Ramos (cell line): ENCODE data around the gene SORD.
"Not testable (repeated sequence)": the region's sequence is repeated elsewhere in the genome, so short reads cannot be mapped to it uniquely, and the experiment has no call there.

Experiments
- in situ Hi-C: fragments of 300-500 bp; cut with MboI; formaldehyde crosslinking; loops from one replicate; pipeline ENCODE4 v1.14.3; 2022; ENCODE audit warnings: low sequenced_read_pairs; ENCODE audit not compliant: unreplicated experiment

Gene SORD

GRCh38 chr15:45093013-45093412, 70.0 kb downstream of the SORD start:
- in situ Hi-C loops = no loop called here

- in situ Hi-C loops = no loop called here
Observed at GRCh38 chr15:45093622-45094357, 70.8 kb downstream of the SORD start.

- in situ Hi-C loops = no loop called here
Observed at GRCh38 chr15:45094358-45094730, 71.3 kb downstream of the SORD start.

GRCh38 chr15:45095661-45096060, 72.7 kb downstream of the SORD start:
- in situ Hi-C loops = no loop called here

- in situ Hi-C loops = no loop called here
Observed at GRCh38 chr15:45097466-45097865, 74.5 kb downstream of the SORD start.

- in situ Hi-C loops = no loop called here
Observed at GRCh38 chr15:45099549-45100165, 76.7 kb downstream of the SORD start.

- in situ Hi-C loops = no loop called here
Observed at GRCh38 chr15:45100884-45101625, 78.1 kb downstream of the SORD start.

GRCh38 chr15:45101749-45102148, 78.8 kb downstream of the SORD start:
- in situ Hi-C loops = no loop called here

- in situ Hi-C loops = no loop called here
Observed at GRCh38 chr15:45102226-45102625, 79.2 kb downstream of the SORD start.

GRCh38 chr15:45104170-45104569, 81.2 kb downstream of the SORD start:
- in situ Hi-C loops = not testable (repeated sequence)

- in situ Hi-C loops = no loop called here
Observed at GRCh38 chr15:45105586-45105985, 82.6 kb downstream of the SORD start.

- in situ Hi-C loops = no loop called here
Observed at GRCh38 chr15:45106002-45106790, 83.2 kb downstream of the SORD start.

- in situ Hi-C loops = no loop called here
Observed at GRCh38 chr15:45107941-45108630, 85.1 kb downstream of the SORD start.

- in situ Hi-C loops = no loop called here
Observed at GRCh38 chr15:45110256-45110820, 87.3 kb downstream of the SORD start.

- in situ Hi-C loops = no loop called here
Observed at GRCh38 chr15:45111390-45112142, 88.6 kb downstream of the SORD start.

GRCh38 chr15:45112143-45112590, 89.2 kb downstream of the SORD start:
- in situ Hi-C loops = no loop called here

- in situ Hi-C loops = no loop called here
Observed at GRCh38 chr15:45112591-45113379, 89.8 kb downstream of the SORD start.

- in situ Hi-C loops = no loop called here
Observed at GRCh38 chr15:45113380-45113990, 90.5 kb downstream of the SORD start.
